Panc1 (cell line): ENCODE results near the gene TMEM92. TPM values are rescaled to one million over a fixed set of nuclear protein-coding genes. Genes with fewer than 3 reads are reported as not detected.

Experiments used
- ATAC-seq: fragments of 200-7000 bp; cut with Tn5 transposase; 2 replicates; pipeline ENCODE4 v1.9.1; 2020; ENCODE audit warnings: mild to moderate bottlenecking, moderate library complexity
- BruUV-seq: library from RNA; stranded (reverse); fragments of 400-500 nt; replicated peaks from 2 replicates; lab custom pipeline; 2021; lab: Mats Ljungman, UMichigan
- CTCF ChIA-PET: fragments of 300-600 bp; sonication (Branson Sonifier 250); formaldehyde crosslinking; loops from one replicate; lab custom pipeline; 2022; ENCODE audit warnings: antibody characterized with exemption; lab: Charles Lee
- POLR2A ChIA-PET: fragments of 300-600 bp; sonication (Branson Sonifier 250); formaldehyde crosslinking; loops from one replicate; lab custom pipeline; 2022; ENCODE audit warnings: antibody characterized with exemption; lab: Charles Lee
- DNase-seq: peaks from one replicate; pipeline ENCODE4 v3.0.0-alpha.2; 2010; ENCODE audit warnings: low read depth, low spot score
- H3K27ac ChIP-seq: 2 replicates; pipeline ENCODE4 v1.5.1; 2011; ENCODE audit warnings: mild to moderate bottlenecking, low read length, inconsistent platforms
- H3K27me3 ChIP-seq: fragments of 200-500 bp; sonication (Bioruptor generic); 2 replicates; pipeline ENCODE4 v1.6.0; 2014; ENCODE audit warnings: low read length, inconsistent platforms; ENCODE audit not compliant: control insufficient read depth, insufficient read depth
- H3K36me3 ChIP-seq: fragments of 200-500 bp; sonication (Bioruptor generic); 2 replicates; pipeline ENCODE4 v1.5.1; 2014; ENCODE audit warnings: inconsistent platforms, mild to moderate bottlenecking, low read length, moderate library complexity; ENCODE audit not compliant: control insufficient read depth, insufficient read depth
- H3K4me1 ChIP-seq: 2 replicates; pipeline ENCODE4 v1.5.1; 2011; ENCODE audit warnings: inconsistent platforms, mild to moderate bottlenecking, low read length, moderate library complexity; ENCODE audit not compliant: control insufficient read depth, insufficient read depth
- H3K4me3 ChIP-seq, 2 experiments: 2 replicates each; pipeline ENCODE4 v1.5.1; 2011 to 2012; ENCODE audit warnings: low read depth in 2 of 2, low read length in 2 of 2, mild to moderate bottlenecking in 2 of 2, inconsistent platforms in 1 of 2, moderate library complexity in 1 of 2
- H3K9me3 ChIP-seq: fragments of 200-500 bp; sonication (Bioruptor generic); 2 replicates; pipeline ENCODE4 v1.5.1; 2014; ENCODE audit warnings: low read depth, mild to moderate bottlenecking, inconsistent platforms, low read length, moderate library complexity; ENCODE audit not compliant: control insufficient read depth, insufficient read depth
- CTCF ChIP-seq: fragments of 450-650 bp; IDR thresholded peaks from 2 replicates; pipeline ENCODE4 v1.5.1; 2017; ENCODE audit warnings: mild to moderate bottlenecking
- POLR2AphosphoS5 ChIP-seq: IDR thresholded peaks from 2 replicates; pipeline ENCODE4 v1.6.1; 2012; ENCODE audit warnings: mild to moderate bottlenecking, low read depth, low read length, moderate library complexity
- REST ChIP-seq, 2 experiments: IDR thresholded peaks; 2 replicates each; pipeline ENCODE4 v1.6.1; 2011 to 2012; ENCODE audit warnings: low read depth in 2 of 2, control low read depth in 1 of 2, low read length in 1 of 2, mild to moderate bottlenecking in 1 of 2, moderate library complexity in 1 of 2; ENCODE audit not compliant: insufficient read depth in 1 of 2
- SIN3A ChIP-seq: IDR thresholded peaks from 2 replicates; pipeline ENCODE4 v1.6.1; 2012; ENCODE audit warnings: low read depth, mild to moderate bottlenecking, low read length, moderate library complexity, borderline replicate concordance; ENCODE audit not compliant: insufficient read depth
- TCF7L2 ChIP-seq: IDR thresholded peaks from 2 replicates; pipeline ENCODE4 v1.6.1; 2011; ENCODE audit warnings: mild to moderate bottlenecking, low read depth, low read length, inconsistent platforms
- in situ Hi-C: cut with HindIII; loops from 2 replicates; pipeline ENCODE4 v1.10.0; 2016; ENCODE audit warnings: low sequenced_read_pairs, low pct_unique_long_range_greater_than_20kb
- intact Hi-C: fragments of 100-400 bp; cut with micrococcal nuclease; formaldehyde crosslinking; loops from one replicate; pipeline ENCODE4 v1.10.0; 2022; ENCODE audit not compliant: unreplicated experiment
- total RNA-seq: library from RNA; stranded (reverse); gene quantifications from one replicate; pipeline ENCODE4 v1.2.1, GENCODE V29; 2021; ENCODE audit not compliant: unreplicated experiment

Gene TMEM92
- total RNA-seq, 1 experiment from 2014 or later, result 0.54 TPM

- in situ Hi-C loops (loop anchor here (5.0 kb wide), 1 partner anchor 51 kb away; no protein-coding TSS in a partner anchor), intact Hi-C loops (no loop called here)
- ATAC-seq (no peak), DNase-seq (no peak)
- Histone ChIP-seq H3K27me3 (no peaks in the 10 kb centered on the region), H3K4me3 (no peak overlapping the region), H3K4me1 (peaks cover 38% of the 10 kb centered on the region), H3K36me3 (no peaks in the 10 kb centered on the region), H3K27ac (no peak overlapping the region; the same call in 1 of the 2 replicates), H3K9me3 (no peaks in the 10 kb centered on the region)
- ChIA-PET POLR2A (no interaction called here), CTCF (interaction anchor here (0.5 to 1.4 kb wide), 4 partner anchors 54 to 210 kb away, joined by 3 to 19 read pairs (median 4); partner anchors contain the start of gene COL1A1)
- no TSS peak for BruUV-seq
- TF ChIP-seq CTCF (no peak), POLR2AphosphoS5 (no peak), REST (IDR thresholded peaks at IDR 0.05; ENCODE audit: insufficient read depth in 1 of 2, low read depth in 2 of 2, low read length in 1 of 2) (no peak), TCF7L2 (no peak), SIN3A (no peak)
Measured at GRCh38 chr17:50268026-50268425, 6.2 kb upstream of the TMEM92 start.

GRCh38 chr17:50268743-50269275, 5.5 kb upstream of the TMEM92 start:
- DNase-seq (no peak), ATAC-seq (no peak)
- Histone ChIP-seq H3K36me3 (no peaks in the 10 kb centered on the region), H3K27ac (no peak overlapping the region), H3K4me3 (no peak overlapping the region), H3K9me3 (no peaks in the 10 kb centered on the region), H3K4me1 (peaks cover 43% of the 10 kb centered on the region), H3K27me3 (no peaks in the 10 kb centered on the region)
- ChIA-PET CTCF (interaction anchor here (0.7 to 2.1 kb wide), 6 partner anchors 28 to 305 kb away, joined by 3 to 13 read pairs (median 6); partner anchors contain the start of genes COL1A1 and LRRC59), POLR2A (no interaction called here)
- no TSS peak for BruUV-seq
- intact Hi-C loops, result no loop called here
- TF ChIP-seq TCF7L2, result no peak
- no peak for TF ChIP-seq SIN3A
- TF ChIP-seq CTCF, result no peak
- no peak for TF ChIP-seq POLR2AphosphoS5
- in situ Hi-C loops, result loop anchor here (5.0 kb wide), 1 partner anchor 52 kb away; no protein-coding TSS in a partner anchor
